GM19193 (cell line): Measurements from ENCODE around the gene KAT6B.

Source experiments
- POLR2A ChIP-seq: IDR thresholded peaks from 4 replicates; pipeline ENCODE4 v1.6.1; 2011; ENCODE audit not compliant: insufficient read depth, insufficient read length; ENCODE audit errors: extremely low read depth

KAT6B gene

GRCh38 chr10:75029857-75030256 lies 203.5 kb downstream of the KAT6B start:
- TF ChIP-seq POLR2A: no peak

GRCh38 chr10:75030371-75030770 lies 204.0 kb downstream of the KAT6B start:
- TF ChIP-seq POLR2A: no peak

- no peak for TF ChIP-seq POLR2A
Measured at GRCh38 chr10:75032119-75032518, 205.7 kb downstream of the KAT6B start.

GRCh38 chr10:75032813-75033212 lies 206.4 kb downstream of the KAT6B start:
- TF ChIP-seq POLR2A: no peak

- no peak for TF ChIP-seq POLR2A
Measured at GRCh38 chr10:75033399-75034130, 207.2 kb downstream of the KAT6B start.

GRCh38 chr10:75034131-75034512 lies 207.7 kb downstream of the KAT6B start:
- no peak for TF ChIP-seq POLR2A

- no peak for TF ChIP-seq POLR2A
Measured at GRCh38 chr10:75034714-75035258, 208.4 kb downstream of the KAT6B start.

- TF ChIP-seq POLR2A: no peak
Measured at GRCh38 chr10:75035975-75036708, 209.7 kb downstream of the KAT6B start.

- TF ChIP-seq POLR2A: no peak
Measured at GRCh38 chr10:75037171-75038153, 211.1 kb downstream of the KAT6B start.

GRCh38 chr10:75038335-75038734 lies 211.9 kb downstream of the KAT6B start:
- no peak for TF ChIP-seq POLR2A

GRCh38 chr10:75040576-75040975 lies 214.2 kb downstream of the KAT6B start:
- TF ChIP-seq POLR2A: no peak

- TF ChIP-seq POLR2A: no peak
Measured at GRCh38 chr10:75042292-75042974, 216.0 kb downstream of the KAT6B start.

GRCh38 chr10:75043256-75044131 lies 217.1 kb downstream of the KAT6B start:
- no peak for TF ChIP-seq POLR2A
